MCF 10A (cell line): ENCODE measurements around the gene PPP1R12A. TPM values are rescaled to one million over a fixed set of nuclear protein-coding genes. Genes with fewer than 3 reads are reported as not detected.

ENCODE experiments used
- BruUV-seq: library from RNA; stranded (reverse); fragments of 400-500 nt; replicated peaks from 2 replicates; lab custom pipeline; 2021; lab: Mats Ljungman, UMichigan
- CTCF ChIA-PET: fragments of 300-600 bp; sonication (Branson Sonifier 250); formaldehyde crosslinking; extraction: SDS; loops from one replicate; lab custom pipeline; 2021; ENCODE audit warnings: antibody characterized with exemption, inconsistent platforms; lab: Yijun Ruan, JAX
- POLR2A ChIA-PET: fragments of 300-600, 350-650 bp; sonication (Branson Sonifier 250); formaldehyde crosslinking; extraction: SDS; loops from one replicate; lab custom pipeline; 2020; ENCODE audit warnings: antibody characterized with exemption, inconsistent platforms; lab: Yijun Ruan, JAX
- DNase-seq: peaks from one replicate; pipeline ENCODE4 v3.0.0-alpha.2; 2018; ENCODE audit not compliant: unreplicated experiment
- H3K27ac Mint-ChIP-seq: one replicate; pipeline ENCODE4 v1.8.0; 2022; ENCODE audit warnings: mild to moderate bottlenecking, low read depth, mixed read lengths; ENCODE audit not compliant: unreplicated experiment
- H3K27me3 Mint-ChIP-seq: one replicate; pipeline ENCODE4 v1.8.0; 2022; ENCODE audit warnings: mixed read lengths; ENCODE audit not compliant: insufficient read depth, unreplicated experiment
- H3K36me3 Mint-ChIP-seq: one replicate; pipeline ENCODE4 v1.8.0; 2022; ENCODE audit warnings: mild to moderate bottlenecking, moderate library complexity, mixed read lengths; ENCODE audit not compliant: insufficient read depth, unreplicated experiment
- H3K4me1 Mint-ChIP-seq: one replicate; pipeline ENCODE4 v1.8.0; 2022; ENCODE audit warnings: mixed read lengths; ENCODE audit not compliant: insufficient read depth, unreplicated experiment
- H3K4me3 Mint-ChIP-seq: one replicate; pipeline ENCODE4 v1.8.0; 2022; ENCODE audit warnings: mild to moderate bottlenecking, moderate library complexity, mixed read lengths; ENCODE audit not compliant: unreplicated experiment
- H3K9me3 Mint-ChIP-seq: one replicate; pipeline ENCODE4 v1.8.0; 2022; ENCODE audit warnings: mixed read lengths; ENCODE audit not compliant: unreplicated experiment
- intact Hi-C: fragments of 100-400 bp; cut with micrococcal nuclease; formaldehyde crosslinking; loops from 2 replicates; pipeline ENCODE4 v1.14.1; 2022
- total RNA-seq: library from RNA; stranded (reverse); gene quantifications from 2 replicates; pipeline ENCODE4 v1.2.3, GENCODE V29; 2022
- TF ChIP-seq, protein P1 (sequence below): fragments of 200-600 bp; IDR thresholded peaks from one replicate; pipeline ENCODE4 v1.8.0; 2022; ENCODE audit warnings: antibody characterized with exemption, mild to moderate bottlenecking; ENCODE audit not compliant: unreplicated experiment

The PPP1R12A gene
- total RNA-seq, 1 experiment from 2014 or later: 78.0 TPM

DNA sequence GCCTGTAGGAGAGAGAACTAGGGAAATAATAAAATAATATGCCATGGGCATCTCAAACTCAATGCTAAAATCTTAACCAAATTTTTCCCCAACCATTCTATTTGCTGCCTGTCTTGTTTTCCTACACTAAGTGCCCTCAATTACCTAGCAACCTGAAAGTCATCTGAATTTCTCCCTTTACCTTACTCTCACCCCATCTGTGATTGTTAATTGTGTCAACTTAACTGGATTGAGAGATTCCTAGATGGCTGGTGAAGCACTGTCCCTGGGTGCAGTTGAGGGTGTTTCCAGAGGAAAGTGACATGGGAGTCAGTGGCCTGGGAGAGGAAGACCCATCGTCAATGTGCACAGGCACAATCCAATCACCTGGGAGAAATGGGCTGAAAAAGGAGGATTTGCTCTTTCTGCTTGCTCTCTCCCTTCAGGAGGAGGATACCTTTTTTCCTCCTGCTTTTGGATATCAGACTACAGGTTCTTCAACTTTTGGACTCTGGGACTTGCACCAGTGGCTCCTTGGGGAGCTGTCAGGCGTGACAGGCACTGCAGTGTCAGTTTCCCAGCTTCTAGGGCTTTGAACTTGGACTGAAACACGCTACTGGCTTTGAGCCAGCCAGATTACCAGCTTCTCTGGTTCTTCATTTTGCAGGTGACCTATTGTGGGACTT lies 100.1 kb downstream of the PPP1R12A start:
- H3K27me3 Mint-ChIP-seq: no peaks in the 10 kb centered on the region
- no peak overlapping the region for H3K27ac Mint-ChIP-seq
- peaks cover 8% of the 10 kb centered on the region for H3K9me3 Mint-ChIP-seq
- intact Hi-C loops: no loop called here
- no peaks in the 10 kb centered on the region for H3K4me1 Mint-ChIP-seq
- DNase-seq: no peak
- no TSS peak for BruUV-seq
- H3K36me3 Mint-ChIP-seq: peaks cover 24% of the 10 kb centered on the region
- TF ChIP-seq, protein P1, sequence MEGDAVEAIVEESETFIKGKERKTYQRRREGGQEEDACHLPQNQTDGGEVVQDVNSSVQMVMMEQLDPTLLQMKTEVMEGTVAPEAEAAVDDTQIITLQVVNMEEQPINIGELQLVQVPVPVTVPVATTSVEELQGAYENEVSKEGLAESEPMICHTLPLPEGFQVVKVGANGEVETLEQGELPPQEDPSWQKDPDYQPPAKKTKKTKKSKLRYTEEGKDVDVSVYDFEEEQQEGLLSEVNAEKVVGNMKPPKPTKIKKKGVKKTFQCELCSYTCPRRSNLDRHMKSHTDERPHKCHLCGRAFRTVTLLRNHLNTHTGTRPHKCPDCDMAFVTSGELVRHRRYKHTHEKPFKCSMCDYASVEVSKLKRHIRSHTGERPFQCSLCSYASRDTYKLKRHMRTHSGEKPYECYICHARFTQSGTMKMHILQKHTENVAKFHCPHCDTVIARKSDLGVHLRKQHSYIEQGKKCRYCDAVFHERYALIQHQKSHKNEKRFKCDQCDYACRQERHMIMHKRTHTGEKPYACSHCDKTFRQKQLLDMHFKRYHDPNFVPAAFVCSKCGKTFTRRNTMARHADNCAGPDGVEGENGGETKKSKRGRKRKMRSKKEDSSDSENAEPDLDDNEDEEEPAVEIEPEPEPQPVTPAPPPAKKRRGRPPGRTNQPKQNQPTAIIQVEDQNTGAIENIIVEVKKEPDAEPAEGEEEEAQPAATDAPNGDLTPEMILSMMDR: no peak
- POLR2A ChIA-PET: no interaction called here
- CTCF ChIA-PET: interaction anchor here (0.6 to 0.8 kb wide), 2 partner anchors 348 to 1511 kb away, joined by 3 read pairs; no protein-coding TSS in a partner anchor
- H3K4me3 Mint-ChIP-seq: no peak overlapping the region

DNA sequence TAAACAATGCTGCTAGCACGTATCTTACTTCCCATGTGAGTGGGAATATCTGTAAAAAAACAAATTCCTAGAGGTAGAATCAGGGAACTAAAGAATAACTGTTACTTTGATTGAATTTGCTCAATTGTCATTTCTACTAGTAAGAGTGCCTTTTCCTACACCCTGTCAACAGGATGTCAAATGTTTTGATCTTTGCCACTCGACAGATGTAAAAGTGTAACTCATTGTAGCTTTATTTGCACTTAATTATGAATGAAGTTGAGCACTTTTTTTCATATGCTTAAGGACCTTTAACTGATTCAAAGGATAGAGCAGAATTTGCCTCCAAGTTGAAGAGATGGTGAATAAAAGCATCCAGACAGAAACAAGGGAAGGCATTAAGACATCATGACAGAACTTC lies 104.5 kb downstream of the PPP1R12A start:
- Mint-ChIP-seq H3K4me3 (no peak overlapping the region), H3K4me1 (no peaks in the 10 kb centered on the region), H3K36me3 (peaks cover 43% of the 10 kb centered on the region), H3K27me3 (no peaks in the 10 kb centered on the region), H3K9me3 (no peaks in the 10 kb centered on the region), H3K27ac (no peak overlapping the region)
- TF ChIP-seq, protein P1: no peak
- ChIA-PET POLR2A (interaction anchor here (0.6 to 1.0 kb wide), 2 partner anchors 11 to 143 kb away, joined by 3 read pairs; no protein-coding TSS in a partner anchor), CTCF (interaction anchor here (0.6 kb wide), 1 partner anchor 50 kb away, joined by 4 read pairs; no protein-coding TSS in a partner anchor)
- intact Hi-C loops: no loop called here
- no TSS peak for BruUV-seq
- no peak for DNase-seq

DNA sequence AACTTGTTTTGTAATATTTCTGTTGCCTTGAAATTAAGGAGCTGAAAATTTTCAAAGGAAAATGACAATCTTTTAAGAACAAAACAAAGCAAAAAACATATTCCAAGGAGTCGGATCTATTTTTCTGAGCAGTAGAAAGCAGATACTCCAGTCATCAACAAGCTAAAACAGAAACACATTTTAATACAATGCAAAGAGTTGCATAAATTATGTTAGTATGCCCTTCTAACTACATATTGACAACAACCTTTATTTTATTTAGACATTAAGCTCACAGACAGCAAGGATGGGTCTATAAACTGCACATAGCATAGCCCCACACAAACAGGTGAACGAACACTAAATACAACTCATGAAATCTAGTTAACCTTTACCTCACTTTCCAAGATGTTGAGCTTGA lies 106.0 kb downstream of the PPP1R12A start:
- Mint-ChIP-seq H3K9me3 (no peaks in the 10 kb centered on the region), H3K4me1 (no peaks in the 10 kb centered on the region), H3K27me3 (no peaks in the 10 kb centered on the region), H3K27ac (no peak overlapping the region), H3K4me3 (no peak overlapping the region), H3K36me3 (peaks cover 43% of the 10 kb centered on the region)
- intact Hi-C loops: no loop called here
- BruUV-seq: no TSS peak
- ChIA-PET POLR2A (interaction anchor here (0.8 kb wide), 1 partner anchor 12 kb away, joined by 3 read pairs; no protein-coding TSS in a partner anchor), CTCF (interaction anchor here (0.9 to 1.0 kb wide), 2 partner anchors 9 to 484 kb away, joined by 3 read pairs; no protein-coding TSS in a partner anchor)
- TF ChIP-seq, protein P1: no peak
- no peak for DNase-seq

DNA sequence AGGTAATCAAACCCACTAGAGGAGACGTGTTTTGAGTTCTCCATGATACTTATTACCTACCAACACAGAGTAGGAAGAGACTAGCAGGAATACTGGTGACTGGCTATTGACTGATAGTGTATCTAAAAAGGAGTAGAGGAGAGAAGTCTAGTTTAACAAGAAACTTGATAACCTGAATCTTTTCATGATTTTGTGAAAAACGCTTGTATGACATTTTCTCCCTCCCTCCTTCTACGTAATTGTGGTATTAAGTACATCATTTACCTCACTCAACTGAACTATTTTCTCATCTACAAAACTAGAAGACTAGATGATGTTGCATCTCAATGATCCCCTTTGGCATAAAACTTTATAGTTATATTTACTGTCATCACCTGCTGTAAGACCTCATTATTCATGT lies 107.4 kb downstream of the PPP1R12A start:
- no peaks in the 10 kb centered on the region for H3K27me3 Mint-ChIP-seq
- H3K4me1 Mint-ChIP-seq: no peaks in the 10 kb centered on the region
- ChIA-PET CTCF (interaction anchor here (0.6 kb wide), 1 partner anchor 152 kb away, joined by 3 read pairs; no protein-coding TSS in a partner anchor), POLR2A (no interaction called here)
- no peak for DNase-seq
- TF ChIP-seq, protein P1: no peak
- BruUV-seq: no TSS peak
- H3K36me3 Mint-ChIP-seq: peaks cover 37% of the 10 kb centered on the region
- intact Hi-C loops: no loop called here
- no peak overlapping the region for H3K4me3 Mint-ChIP-seq
- no peaks in the 10 kb centered on the region for H3K9me3 Mint-ChIP-seq
- no peak overlapping the region for H3K27ac Mint-ChIP-seq
